ENCODE results near the gene SPATS2L.

Gene SPATS2L

GRCh38 chr2:200472853-200473464 lies 166.5 kb downstream of the SPATS2L start:
- no peak for DNase-seq

GRCh38 chr2:200475795-200476194 lies 169.3 kb downstream of the SPATS2L start:
- DNase-seq, result no peak

GRCh38 chr2:200476836-200477235 lies 170.3 kb downstream of the SPATS2L start:
- DNase-seq, result no peak

GRCh38 chr2:200477667-200478131 lies 171.2 kb downstream of the SPATS2L start:
- no peak for DNase-seq

- DNase-seq, result no peak
Observed at GRCh38 chr2:200479692-200480265, 173.3 kb downstream of the SPATS2L start.

GRCh38 chr2:200482194-200482593 lies 175.7 kb downstream of the SPATS2L start:
- no peak for DNase-seq

GRCh38 chr2:200483729-200484198 lies 177.3 kb downstream of the SPATS2L start:
- no peak for DNase-seq

- DNase-seq, result no peak
Observed at GRCh38 chr2:200484934-200485333, 178.4 kb downstream of the SPATS2L start.

- no peak for DNase-seq
Observed at GRCh38 chr2:200486529-200486928, 180.0 kb downstream of the SPATS2L start.

GRCh38 chr2:200488169-200488568 lies 181.7 kb downstream of the SPATS2L start:
- no peak for DNase-seq

GRCh38 chr2:200490001-200490400 lies 183.5 kb downstream of the SPATS2L start:
- no peak for DNase-seq

GRCh38 chr2:200492656-200493055 lies 186.2 kb downstream of the SPATS2L start:
- no peak for DNase-seq

- DNase-seq, result no peak
Observed at GRCh38 chr2:200494048-200494447, 187.6 kb downstream of the SPATS2L start.

GRCh38 chr2:200496696-200497095 lies 190.2 kb downstream of the SPATS2L start:
- no peak for DNase-seq

- DNase-seq, result no peak
Observed at GRCh38 chr2:200498402-200499162, 192.1 kb downstream of the SPATS2L start.

- no peak for DNase-seq
Observed at GRCh38 chr2:200502196-200502595, 195.7 kb downstream of the SPATS2L start.

GRCh38 chr2:200506679-200507078 lies 200.2 kb downstream of the SPATS2L start:
- DNase-seq, result no peak

GRCh38 chr2:200507179-200507578 lies 200.7 kb downstream of the SPATS2L start:
- DNase-seq, result no peak

- DNase-seq, result no peak
Observed at GRCh38 chr2:200509235-200509611, 202.7 kb downstream of the SPATS2L start.

GRCh38 chr2:200509612-200510433 lies 203.3 kb downstream of the SPATS2L start, which contains the start of gene KCTD18:
KCTD18 (minus strand) TSS chr2:200510068; CDS start chr2:200507016, 3,052 bp downstream.
- DNase-seq, result peak; percentile 94

GRCh38 chr2:200515155-200515554 lies 208.7 kb downstream of the SPATS2L start:
- DNase-seq, result no peak

GRCh38 chr2:200523158-200523557 lies 216.7 kb downstream of the SPATS2L start:
- no peak for DNase-seq

GRCh38 chr2:200523604-200524003 lies 217.1 kb downstream of the SPATS2L start:
- no peak for DNase-seq
